Neural cell (in vitro differentiated cells): ENCODE data around the gene ZNF644.

Experiments
- EP300 ChIP-seq: fragments of 450-650 bp; conservative IDR thresholded peaks from 2 replicates; pipeline ENCODE4 v1.6.1; 2014; ENCODE audit warnings: antibody characterized with exemption, mild to moderate bottlenecking, moderate library complexity; ENCODE audit not compliant: poor library complexity, severe bottlenecking
- EZH2 ChIP-seq: fragments of 200-600, 300-800 bp; shearing (Covaris generic), sonication (generic); IDR thresholded peaks from 2 replicates; pipeline ENCODE4 v1.6.1; 2014; ENCODE audit warnings: antibody characterized with exemption, low read length, borderline replicate concordance, mild to moderate bottlenecking; ENCODE audit not compliant: insufficient read depth, poor library complexity, severe bottlenecking
- MXI1 ChIP-seq: fragments of 450-650 bp; conservative IDR thresholded peaks from 2 replicates; pipeline ENCODE4 v1.6.1; 2014; ENCODE audit warnings: antibody characterized with exemption, mild to moderate bottlenecking; ENCODE audit not compliant: poor library complexity, severe bottlenecking
- POLR2AphosphoS5 ChIP-seq: IDR thresholded peaks from 2 replicates; pipeline ENCODE4 v1.6.1; 2012
- TAF1 ChIP-seq: IDR thresholded peaks from 2 replicates; pipeline ENCODE4 v1.6.1; 2012; ENCODE audit warnings: low read depth
- TF ChIP-seq, protein P1 (sequence below): fragments of 450-650 bp; IDR thresholded peaks from 2 replicates; pipeline ENCODE4 v1.5.1; 2014; ENCODE audit warnings: antibody characterized with exemption, mild to moderate bottlenecking, moderate library complexity; ENCODE audit not compliant: poor library complexity, severe bottlenecking

DNA sequence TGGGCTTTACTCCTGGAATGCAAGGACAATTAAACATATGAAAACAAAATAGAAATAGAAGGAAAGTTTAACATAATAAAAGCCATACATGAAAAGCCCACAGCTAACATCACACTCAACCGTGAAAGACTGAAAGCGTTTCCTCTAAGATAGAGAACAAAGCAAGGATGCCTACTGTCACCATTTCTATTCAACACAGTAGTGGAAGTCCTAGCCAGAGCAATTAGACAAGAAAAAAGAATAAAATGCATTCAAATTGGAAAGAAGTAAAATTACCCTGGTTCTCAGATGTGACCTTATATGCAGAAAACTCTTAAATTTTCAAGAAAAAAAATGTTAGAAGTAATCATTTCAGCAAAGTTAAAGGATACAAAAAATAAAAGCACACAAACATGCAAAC is 34.0 kb downstream of the ZNF644 start:
- TF ChIP-seq, protein P1, sequence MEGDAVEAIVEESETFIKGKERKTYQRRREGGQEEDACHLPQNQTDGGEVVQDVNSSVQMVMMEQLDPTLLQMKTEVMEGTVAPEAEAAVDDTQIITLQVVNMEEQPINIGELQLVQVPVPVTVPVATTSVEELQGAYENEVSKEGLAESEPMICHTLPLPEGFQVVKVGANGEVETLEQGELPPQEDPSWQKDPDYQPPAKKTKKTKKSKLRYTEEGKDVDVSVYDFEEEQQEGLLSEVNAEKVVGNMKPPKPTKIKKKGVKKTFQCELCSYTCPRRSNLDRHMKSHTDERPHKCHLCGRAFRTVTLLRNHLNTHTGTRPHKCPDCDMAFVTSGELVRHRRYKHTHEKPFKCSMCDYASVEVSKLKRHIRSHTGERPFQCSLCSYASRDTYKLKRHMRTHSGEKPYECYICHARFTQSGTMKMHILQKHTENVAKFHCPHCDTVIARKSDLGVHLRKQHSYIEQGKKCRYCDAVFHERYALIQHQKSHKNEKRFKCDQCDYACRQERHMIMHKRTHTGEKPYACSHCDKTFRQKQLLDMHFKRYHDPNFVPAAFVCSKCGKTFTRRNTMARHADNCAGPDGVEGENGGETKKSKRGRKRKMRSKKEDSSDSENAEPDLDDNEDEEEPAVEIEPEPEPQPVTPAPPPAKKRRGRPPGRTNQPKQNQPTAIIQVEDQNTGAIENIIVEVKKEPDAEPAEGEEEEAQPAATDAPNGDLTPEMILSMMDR: no peak
- TF ChIP-seq EZH2: no peak
- no peak for TF ChIP-seq TAF1
- TF ChIP-seq MXI1: no peak
- TF ChIP-seq EP300: no peak
- no peak for TF ChIP-seq POLR2AphosphoS5
